Neural progenitor cell (in vitro differentiated cells): Measurements from ENCODE around the gene ZFP90. TPM values are rescaled to one million over a fixed set of nuclear protein-coding genes. Genes with fewer than 3 reads are reported as not detected.

Source experiments
- DNase-seq: peaks from one replicate; pipeline ENCODE4 v3.0.0-alpha.2; 2016; ENCODE audit warnings: low spot score
- H2AFZ ChIP-seq: fragments of 200-600 bp; sonication (generic); replicated peaks from 2 replicates; pipeline ENCODE4 v1.6.1; 2016; ENCODE audit warnings: antibody characterized with exemption
- H3F3A ChIP-seq: fragments of 200-600 bp; sonication (generic); 2 replicates; pipeline ENCODE4 v1.6.1; 2016; ENCODE audit warnings: antibody characterized with exemption, low read depth
- H3K27ac ChIP-seq: fragments of 200-600 bp; sonication (generic); 2 replicates; pipeline ENCODE4 v1.5.1; 2016; ENCODE audit warnings: mild to moderate bottlenecking
- H3K27me3 ChIP-seq: fragments of 200-600 bp; sonication (generic); 2 replicates; pipeline ENCODE4 v1.6.1; 2016; ENCODE audit warnings: mild to moderate bottlenecking, moderate library complexity
- H3K36me3 ChIP-seq: fragments of 200-600 bp; sonication (generic); 2 replicates; pipeline ENCODE4 v1.5.1; 2016
- H3K4me1 ChIP-seq: fragments of 200-600 bp; sonication (generic); 2 replicates; pipeline ENCODE4 v1.6.1; 2016; ENCODE audit warnings: mixed run types
- H3K4me2 ChIP-seq: fragments of 200-600 bp; sonication (generic); 2 replicates; pipeline ENCODE4 v1.6.1; 2016
- H3K4me3 ChIP-seq: fragments of 200-600 bp; sonication (generic); 2 replicates; pipeline ENCODE4 v1.5.1; 2016
- H3K79me2 ChIP-seq: fragments of 200-600 bp; sonication (generic); 2 replicates; pipeline ENCODE4 v1.6.1; 2016; ENCODE audit warnings: low read depth
- H3K9ac ChIP-seq: fragments of 200-600 bp; sonication (generic); 2 replicates; pipeline ENCODE4 v1.6.1; 2016
- H3K9me3 ChIP-seq: fragments of 200-600 bp; sonication (generic); 2 replicates; pipeline ENCODE4 v1.5.1; 2016; ENCODE audit warnings: low read depth
- H4K20me1 ChIP-seq: fragments of 200-600 bp; sonication (generic); 2 replicates; pipeline ENCODE4 v1.6.1; 2016; ENCODE audit warnings: low read depth
- H3K27ac Mint-ChIP-seq: 3 replicates; pipeline ENCODE4 v1.8.0; 2021; ENCODE audit warnings: mixed read lengths
- H3K27me3 Mint-ChIP-seq: 2 replicates; pipeline ENCODE4 v1.8.0; 2022; ENCODE audit warnings: low read depth, mild to moderate bottlenecking, inconsistent platforms, moderate library complexity, mixed read lengths; ENCODE audit not compliant: insufficient read depth
- H3K36me3 Mint-ChIP-seq: 3 replicates; pipeline ENCODE4 v1.8.0; 2021; ENCODE audit warnings: mixed read lengths
- H3K4me1 Mint-ChIP-seq: 3 replicates; pipeline ENCODE4 v1.8.0; 2021; ENCODE audit warnings: mixed read lengths
- H3K4me3 Mint-ChIP-seq: 3 replicates; pipeline ENCODE4 v1.8.0; 2021; ENCODE audit warnings: mild to moderate bottlenecking, moderate library complexity, mixed read lengths
- H3K9me3 Mint-ChIP-seq: 3 replicates; pipeline ENCODE4 v1.8.0; 2020; ENCODE audit warnings: mixed read lengths
- EZH2 ChIP-seq: fragments of 200-600 bp; sonication (generic); IDR thresholded peaks from 2 replicates; pipeline ENCODE4 v1.6.1; 2017; ENCODE audit warnings: antibody characterized with exemption, mild to moderate bottlenecking, moderate library complexity
- EZH2phosphoT487 ChIP-seq: fragments of 200-600 bp; sonication (generic); IDR thresholded peaks from 2 replicates; pipeline ENCODE4 v1.6.1; 2017; ENCODE audit warnings: antibody characterized with exemption
- total RNA-seq: library from RNA; depleted of rRNA; stranded (reverse); fragments of >200 nt; gene quantifications from 2 replicates; pipeline ENCODE4 v1.2.3, GENCODE V29; 2015; ENCODE audit warnings: low replicate concordance
- TF ChIP-seq, protein P1 (sequence below): fragments of 200-600 bp; sonication (generic); IDR thresholded peaks from 2 replicates; pipeline ENCODE4 v1.5.1; 2017; ENCODE audit warnings: antibody characterized with exemption, mild to moderate bottlenecking

Gene ZFP90
- total RNA-seq, 1 donor from 2014 or later: 63.6 TPM

- no peaks in the 10 kb centered on the region for H4K20me1 ChIP-seq
- no peaks in the 10 kb centered on the region for H3K79me2 ChIP-seq
- H3K27ac ChIP-seq: no peak overlapping the region
- H3K36me3 ChIP-seq: no peaks in the 10 kb centered on the region
- no peaks in the 10 kb centered on the region for H3K27me3 ChIP-seq
- H3K9me3 ChIP-seq: peaks cover 3% of the 10 kb centered on the region
- H3K4me3 ChIP-seq: no peak overlapping the region
- no peaks in the 10 kb centered on the region for H3F3A ChIP-seq
- Mint-ChIP-seq H3K27ac (no peak overlapping the region), H3K27me3 (peaks cover 2% of the 10 kb centered on the region), H3K36me3 (no peaks in the 10 kb centered on the region), H3K4me3 (no peak overlapping the region), H3K9me3 (no peaks in the 10 kb centered on the region), H3K4me1 (peaks cover 17% of the 10 kb centered on the region)
- H2AFZ ChIP-seq: no peak overlapping the region
- DNase-seq: no peak
- H3K4me1 ChIP-seq: peaks cover 13% of the 10 kb centered on the region
- no peak overlapping the region for H3K9ac ChIP-seq
- no peak for TF ChIP-seq EZH2phosphoT487
- TF ChIP-seq, protein P1, sequence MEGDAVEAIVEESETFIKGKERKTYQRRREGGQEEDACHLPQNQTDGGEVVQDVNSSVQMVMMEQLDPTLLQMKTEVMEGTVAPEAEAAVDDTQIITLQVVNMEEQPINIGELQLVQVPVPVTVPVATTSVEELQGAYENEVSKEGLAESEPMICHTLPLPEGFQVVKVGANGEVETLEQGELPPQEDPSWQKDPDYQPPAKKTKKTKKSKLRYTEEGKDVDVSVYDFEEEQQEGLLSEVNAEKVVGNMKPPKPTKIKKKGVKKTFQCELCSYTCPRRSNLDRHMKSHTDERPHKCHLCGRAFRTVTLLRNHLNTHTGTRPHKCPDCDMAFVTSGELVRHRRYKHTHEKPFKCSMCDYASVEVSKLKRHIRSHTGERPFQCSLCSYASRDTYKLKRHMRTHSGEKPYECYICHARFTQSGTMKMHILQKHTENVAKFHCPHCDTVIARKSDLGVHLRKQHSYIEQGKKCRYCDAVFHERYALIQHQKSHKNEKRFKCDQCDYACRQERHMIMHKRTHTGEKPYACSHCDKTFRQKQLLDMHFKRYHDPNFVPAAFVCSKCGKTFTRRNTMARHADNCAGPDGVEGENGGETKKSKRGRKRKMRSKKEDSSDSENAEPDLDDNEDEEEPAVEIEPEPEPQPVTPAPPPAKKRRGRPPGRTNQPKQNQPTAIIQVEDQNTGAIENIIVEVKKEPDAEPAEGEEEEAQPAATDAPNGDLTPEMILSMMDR: no peak
- no peak for TF ChIP-seq EZH2
- no peak overlapping the region for H3K4me2 ChIP-seq
These were observed 47.5 kb upstream of the ZFP90 start for GRCh38 chr16:68491576-68491950.

DNA sequence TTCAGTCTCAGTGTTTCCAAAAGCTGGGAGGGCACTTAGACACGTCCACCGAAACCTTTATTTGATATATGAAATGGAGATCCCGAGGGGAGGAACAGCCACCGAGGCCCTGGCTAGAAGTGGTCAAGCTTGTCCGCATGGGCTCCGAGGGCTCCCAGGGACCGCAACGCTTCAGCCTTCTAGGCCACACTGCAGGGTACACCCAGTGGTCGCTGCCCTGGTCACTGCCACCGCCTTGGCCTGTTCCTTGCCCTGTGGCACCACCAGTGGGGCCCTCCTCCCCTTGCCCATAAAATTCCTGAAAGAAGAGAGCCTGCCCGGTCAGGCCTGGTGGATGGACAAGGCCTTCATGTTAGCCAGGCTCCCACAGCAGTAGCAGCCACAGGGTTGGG is 46.9 kb upstream of the ZFP90 start:
- TF ChIP-seq, protein P1: no peak
- TF ChIP-seq EZH2 (no peak), EZH2phosphoT487 (no peak)
- Histone ChIP-seq H3K27me3 (no peaks in the 10 kb centered on the region), H3K9me3 (peaks cover 3% of the 10 kb centered on the region), H3K9ac (no peak overlapping the region), H4K20me1 (no peaks in the 10 kb centered on the region), H3K27ac (no peak overlapping the region), H3K4me3 (no peak overlapping the region), H3K4me1 (peaks cover 7% of the 10 kb centered on the region), H3K79me2 (no peaks in the 10 kb centered on the region), H3K36me3 (no peaks in the 10 kb centered on the region), H3K4me2 (no peak overlapping the region), H2AFZ (no peak overlapping the region), H3F3A (no peaks in the 10 kb centered on the region)
- peaks cover 11% of the 10 kb centered on the region for H3K4me1 Mint-ChIP-seq
- no peaks in the 10 kb centered on the region for H3K9me3 Mint-ChIP-seq
- no peak overlapping the region for H3K27ac Mint-ChIP-seq
- H3K27me3 Mint-ChIP-seq: peaks cover 2% of the 10 kb centered on the region
- no peak for DNase-seq
- H3K4me3 Mint-ChIP-seq: no peak overlapping the region
- no peaks in the 10 kb centered on the region for H3K36me3 Mint-ChIP-seq

DNA sequence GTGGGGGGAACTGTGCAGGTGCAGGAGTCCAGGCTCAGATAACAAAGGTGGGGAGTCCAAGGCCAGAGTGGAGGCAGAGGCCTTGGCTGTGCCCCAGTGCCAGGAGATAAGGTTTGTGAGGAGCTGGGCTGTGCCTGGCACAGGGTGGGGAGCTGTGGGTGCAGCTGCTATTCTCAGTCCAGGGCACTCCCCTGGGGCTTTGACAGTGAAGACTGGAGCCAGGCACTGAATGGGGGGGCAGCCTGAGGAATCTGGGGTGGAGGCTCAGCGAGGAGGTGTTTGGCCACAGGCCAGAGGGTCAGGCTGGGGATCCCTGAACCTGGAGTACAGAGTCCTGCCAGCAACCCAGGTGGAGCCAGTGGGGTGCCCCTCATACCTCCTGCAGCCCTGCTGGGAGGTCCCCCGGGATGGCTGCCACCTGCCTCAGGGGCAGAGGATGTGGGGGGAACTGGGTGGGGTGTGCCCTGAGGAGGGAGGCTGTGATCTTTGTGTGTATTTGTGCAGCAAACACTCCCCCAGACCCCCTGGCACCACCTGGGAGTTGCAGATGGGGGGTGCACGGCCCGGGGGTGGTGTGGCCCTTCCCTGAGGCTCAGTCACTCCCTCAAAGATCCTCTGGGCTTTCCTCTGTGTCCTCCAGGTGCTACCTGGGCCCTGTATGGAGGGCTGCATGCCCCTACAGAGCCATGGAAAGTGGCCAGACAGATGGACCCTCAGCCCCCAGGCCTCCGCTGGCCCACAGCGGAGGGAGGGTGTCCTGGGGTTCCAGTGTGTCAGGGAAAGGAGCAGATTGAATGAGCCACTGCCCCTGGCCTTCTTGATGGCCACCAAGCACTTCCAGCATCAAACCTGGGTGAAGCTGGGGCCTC is 46.3 kb upstream of the ZFP90 start:
- Histone ChIP-seq H2AFZ (no peak overlapping the region), H3K79me2 (no peaks in the 10 kb centered on the region), H3K4me2 (no peak overlapping the region), H3K36me3 (no peaks in the 10 kb centered on the region), H3K4me3 (no peak overlapping the region), H3K4me1 (peaks cover under 1% of the 10 kb centered on the region), H3K27ac (no peak overlapping the region), H3K27me3 (no peaks in the 10 kb centered on the region), H3K9me3 (peaks cover 3% of the 10 kb centered on the region), H3F3A (no peaks in the 10 kb centered on the region), H3K9ac (no peak overlapping the region), H4K20me1 (no peaks in the 10 kb centered on the region)
- TF ChIP-seq EZH2: no peak
- TF ChIP-seq EZH2phosphoT487: no peak
- TF ChIP-seq, protein P1: no peak
- Mint-ChIP-seq H3K27ac (peak overlapping the region; percentile 29), H3K36me3 (no peaks in the 10 kb centered on the region), H3K27me3 (peaks cover under 1% of the 10 kb centered on the region), H3K9me3 (no peaks in the 10 kb centered on the region), H3K4me3 (no peak overlapping the region), H3K4me1 (peaks cover 8% of the 10 kb centered on the region)
- no peak for DNase-seq
